H9 (cell line): Measurements from ENCODE around the gene HLA-A. TPM values are rescaled to one million over a fixed set of nuclear protein-coding genes. Genes with fewer than 3 reads are reported as not detected.

ENCODE experiments used
- DNase-seq: peaks from one replicate; pipeline ENCODE4 v3.0.0-alpha.2; 2017
- H2AFZ ChIP-seq: one replicate; pipeline ENCODE4 v1.6.1; 2013; ENCODE audit warnings: mild to moderate bottlenecking, low read length, control low read depth, moderate library complexity
- H2AK5ac ChIP-seq: 2 replicates; pipeline ENCODE4 v1.6.1; 2013; ENCODE audit warnings: low read length, control low read depth, mixed read lengths; ENCODE audit not compliant: insufficient read length
- H2BK120ac ChIP-seq: one replicate; pipeline ENCODE4 v1.6.1; 2013; ENCODE audit warnings: low read depth, mild to moderate bottlenecking, low read length, control low read depth, inconsistent platforms; ENCODE audit not compliant: poor library complexity, severe bottlenecking
- H2BK12ac ChIP-seq: 2 replicates; pipeline ENCODE4 v1.6.1; 2013; ENCODE audit warnings: low read length, control low read depth, mixed read lengths, low read depth; ENCODE audit not compliant: insufficient read length
- H2BK15ac ChIP-seq: 2 replicates; pipeline ENCODE4 v1.6.1; 2013; ENCODE audit warnings: low read depth, low read length, control low read depth
- H2BK20ac ChIP-seq: one replicate; pipeline ENCODE4 v1.6.1; 2013; ENCODE audit warnings: low read depth, mild to moderate bottlenecking, low read length, control low read depth, inconsistent platforms; ENCODE audit not compliant: poor library complexity, severe bottlenecking
- H2BK5ac ChIP-seq: 2 replicates; pipeline ENCODE4 v1.6.1; 2013; ENCODE audit warnings: low read length, control low read depth, mixed read lengths; ENCODE audit not compliant: insufficient read length
- H3K14ac ChIP-seq: 2 replicates; pipeline ENCODE4 v1.6.1; 2013; ENCODE audit warnings: low read length, control low read depth; ENCODE audit not compliant: insufficient read depth
- H3K18ac ChIP-seq: 2 replicates; pipeline ENCODE4 v1.6.1; 2013; ENCODE audit warnings: low read depth, mild to moderate bottlenecking, mixed read lengths, low read length, control low read depth; ENCODE audit not compliant: insufficient read length
- H3K23ac ChIP-seq: 2 replicates; pipeline ENCODE4 v1.6.1; 2013; ENCODE audit warnings: low read length, control low read depth, mixed read lengths, low read depth; ENCODE audit not compliant: insufficient read length
- H3K23me2 ChIP-seq: 2 replicates; pipeline ENCODE4 v1.6.1; 2013; ENCODE audit warnings: low read depth, mild to moderate bottlenecking, mixed read lengths, low read length, control low read depth; ENCODE audit not compliant: insufficient read length, poor library complexity, severe bottlenecking
- H3K27ac ChIP-seq: 2 replicates; pipeline ENCODE4 v1.5.1; 2013; ENCODE audit warnings: low read length, control low read depth, mixed read lengths, low read depth; ENCODE audit not compliant: insufficient read length
- H3K27me3 ChIP-seq: 2 replicates; pipeline ENCODE4 v1.6.1; 2013; ENCODE audit warnings: low read length, control low read depth, inconsistent platforms; ENCODE audit not compliant: insufficient read depth
- H3K4ac ChIP-seq: 2 replicates; pipeline ENCODE4 v1.6.1; 2013; ENCODE audit warnings: low read depth, mild to moderate bottlenecking, control low read depth, inconsistent platforms, low read length, moderate library complexity
- H3K4me1 ChIP-seq: 2 replicates; pipeline ENCODE4 v1.6.1; 2013; ENCODE audit warnings: low read length, control low read depth, inconsistent platforms; ENCODE audit not compliant: insufficient read depth
- H3K4me2 ChIP-seq: 2 replicates; pipeline ENCODE4 v1.6.1; 2013; ENCODE audit warnings: low read length, control low read depth, mixed read lengths; ENCODE audit not compliant: insufficient read length, insufficient read depth
- H3K56ac ChIP-seq: 2 replicates; pipeline ENCODE4 v1.6.1; 2013; ENCODE audit warnings: low read depth, mild to moderate bottlenecking, mixed read lengths, low read length, control low read depth; ENCODE audit not compliant: insufficient read length
- H3K79me1 ChIP-seq: 2 replicates; pipeline ENCODE4 v1.6.1; 2013; ENCODE audit warnings: low read depth, mild to moderate bottlenecking, moderate library complexity, low read length, control low read depth, inconsistent platforms; ENCODE audit not compliant: insufficient read depth, poor library complexity, severe bottlenecking
- H3K79me2 ChIP-seq: 2 replicates; pipeline ENCODE4 v1.6.1; 2013; ENCODE audit warnings: low read length, control low read depth, inconsistent platforms; ENCODE audit not compliant: insufficient read depth
- H3K9ac ChIP-seq: 2 replicates; pipeline ENCODE4 v1.6.1; 2013; ENCODE audit warnings: low read length, control low read depth, mixed read lengths; ENCODE audit not compliant: insufficient read length; ENCODE audit errors: extremely low read depth
- H3K9me3 ChIP-seq: one replicate; pipeline ENCODE4 v1.6.1; 2013; ENCODE audit warnings: low read depth, low read length, inconsistent platforms; ENCODE audit not compliant: control insufficient read depth
- H3T11ph ChIP-seq: one replicate; pipeline ENCODE4 v1.6.1; 2013; ENCODE audit warnings: mild to moderate bottlenecking, low read length, control low read depth, inconsistent platforms
- H4K20me1 ChIP-seq: one replicate; pipeline ENCODE4 v1.6.1; 2013; ENCODE audit not compliant: control insufficient read depth, insufficient read length, insufficient read depth
- H4K5ac ChIP-seq: 2 replicates; pipeline ENCODE4 v1.6.1; 2013; ENCODE audit warnings: low read depth, mild to moderate bottlenecking, mixed read lengths, low read length, control low read depth; ENCODE audit not compliant: insufficient read length
- H4K8ac ChIP-seq: replicated peaks from 2 replicates; pipeline ENCODE4 v1.6.1; 2013; ENCODE audit warnings: low read length, control low read depth, mixed read lengths, low read depth; ENCODE audit not compliant: insufficient read length
- H4K91ac ChIP-seq: 2 replicates; pipeline ENCODE4 v1.6.1; 2013; ENCODE audit warnings: low read depth, mild to moderate bottlenecking, moderate library complexity, mixed read lengths, low read length, control low read depth; ENCODE audit not compliant: insufficient read length
- H3K27ac Mint-ChIP-seq, 3 experiments: 2 replicates in 2 of 3; 3 replicates in 1 of 3; pipeline ENCODE4 v1.8.0; 2020 to 2021; ENCODE audit warnings: mixed read lengths in 3 of 3, mild to moderate bottlenecking in 1 of 3, moderate library complexity in 1 of 3
- H3K27me3 Mint-ChIP-seq: 2 replicates; pipeline ENCODE4 v1.8.0; 2021; ENCODE audit warnings: low read depth, mild to moderate bottlenecking, moderate library complexity, mixed read lengths
- H3K36me3 Mint-ChIP-seq, 3 experiments: 2 replicates in 2 of 3; 3 replicates in 1 of 3; pipeline ENCODE4 v1.8.0; 2020 to 2021; ENCODE audit warnings: low read depth in 3 of 3, mixed read lengths in 3 of 3; ENCODE audit not compliant: insufficient read depth in 1 of 3
- H3K4me1 Mint-ChIP-seq, 2 experiments: 2 replicates each; pipeline ENCODE4 v1.8.0; 2020; ENCODE audit warnings: mixed read lengths in 2 of 2
- H3K4me3 Mint-ChIP-seq, 2 experiments: 2 replicates in 1 of 2; 3 replicates in 1 of 2; pipeline ENCODE4 v1.8.0; 2020 to 2021; ENCODE audit warnings: mild to moderate bottlenecking in 2 of 2, mixed read lengths in 2 of 2, moderate library complexity in 1 of 2
- H3K9me3 Mint-ChIP-seq, 2 experiments: 2 replicates in 1 of 2; 3 replicates in 1 of 2; pipeline ENCODE4 v1.8.0; 2020; ENCODE audit warnings: mild to moderate bottlenecking in 2 of 2, mixed read lengths in 2 of 2, moderate library complexity in 1 of 2
- CTCF ChIP-seq: fragments of 200-600 bp; sonication (generic); conservative IDR thresholded peaks from 3 replicates; pipeline ENCODE4 v1.8.0; 2021; ENCODE audit warnings: antibody characterized with exemption, mild to moderate bottlenecking
- WGBS: extraction: QIAGEN DNeasy Blood & Tissue Kit; methylation state at CpG from one replicate; pipeline ENCODE4 v1.1.7; 2013; ENCODE audit warnings: missing lambda C conversion rate, low lambda C conversion rate, mixed read lengths; ENCODE audit not compliant: insufficient read length; ENCODE audit errors: extremely low coverage; 5-methylcytosine and 5-hydroxymethylcytosine counted together
- total RNA-seq: library from RNA; stranded (reverse); gene quantifications from 2 replicates; pipeline ENCODE4 v1.2.1, GENCODE V29; 2021

Gene HLA-A
- total RNA-seq, 1 experiment from 2014 or later: 248 TPM

GRCh38 chr6:29964887-29965562 is 22.7 kb downstream of the HLA-A start:
- H3K4ac ChIP-seq: no peak overlapping the region; the same call in 1 of the 2 replicates
- H3K14ac ChIP-seq: peak overlapping the region; percentile 67; the same call in 1 of the 2 replicates
- no peaks in the 10 kb centered on the region for H3K9me3 ChIP-seq
- TF ChIP-seq CTCF: no peak; the same call in 2 of the 3 replicates
- no peak overlapping the region for H2BK120ac ChIP-seq
- no peaks in the 10 kb centered on the region for H4K20me1 ChIP-seq
- H3K4me1 ChIP-seq: peaks cover 3% of the 10 kb centered on the region; the same call in 1 of the 2 replicates
- peak overlapping the region; percentile 84 for H2BK5ac ChIP-seq
- peak overlapping the region; percentile 96 to 99 (median 99) for H3K27ac Mint-ChIP-seq
- H3K4me2 ChIP-seq: peak overlapping the region; percentile 61
- no peaks in the 10 kb centered on the region for H3K79me1 ChIP-seq
- H3K18ac ChIP-seq: peak overlapping the region; percentile 67
- H3K27me3 Mint-ChIP-seq: no peaks in the 10 kb centered on the region; the same call in 1 of the 2 replicates
- H2BK20ac ChIP-seq: no peak overlapping the region
- peak overlapping the region; percentile 51 for H3K9ac ChIP-seq
- peaks cover 4% of the 10 kb centered on the region for H3K23me2 ChIP-seq
- no peak overlapping the region for H2BK15ac ChIP-seq
- no CpG with 5 or more reads among the region's 7 CpGs for WGBS
- peak overlapping the region; percentile 97 for H3K27ac ChIP-seq
- H3K56ac ChIP-seq: no peak overlapping the region
- H3K36me3 Mint-ChIP-seq: no peaks in the 10 kb centered on the region
- no peak overlapping the region for H2AFZ ChIP-seq
- no peak overlapping the region for H2AK5ac ChIP-seq
- peak; percentile 86 for DNase-seq
- H4K5ac ChIP-seq: no peak overlapping the region
- no peak overlapping the region for H3K23ac ChIP-seq
- H4K8ac ChIP-seq: no peak overlapping the region
- no peak overlapping the region for H2BK12ac ChIP-seq
- no peaks in the 10 kb centered on the region for H3K9me3 Mint-ChIP-seq
- H3K4me1 Mint-ChIP-seq: peaks cover 45 to 58% of the 10 kb centered on the region in 2 experiments
- H3T11ph ChIP-seq: no peak overlapping the region
- no peaks in the 10 kb centered on the region for H3K79me2 ChIP-seq
- H3K27me3 ChIP-seq: no peaks in the 10 kb centered on the region
- no peak overlapping the region for H4K91ac ChIP-seq
- peak overlapping the region; percentile 44 to 84 for H3K4me3 Mint-ChIP-seq
